GM19025 (cell line): ENCODE measurements around the gene FKBP14.

Experiments
- ATAC-seq: cut with Tn5 transposase; IDR thresholded peaks from one replicate; pipeline ENCODE4 v1.9.1; 2021; ENCODE audit warnings: mild to moderate bottlenecking, low read depth, moderate library complexity; ENCODE audit not compliant: unreplicated experiment

The FKBP14 gene

GRCh38 chr7:30036220-30036619, 9.7 kb upstream of the FKBP14 start:
- ATAC-seq = no peak

DNA sequence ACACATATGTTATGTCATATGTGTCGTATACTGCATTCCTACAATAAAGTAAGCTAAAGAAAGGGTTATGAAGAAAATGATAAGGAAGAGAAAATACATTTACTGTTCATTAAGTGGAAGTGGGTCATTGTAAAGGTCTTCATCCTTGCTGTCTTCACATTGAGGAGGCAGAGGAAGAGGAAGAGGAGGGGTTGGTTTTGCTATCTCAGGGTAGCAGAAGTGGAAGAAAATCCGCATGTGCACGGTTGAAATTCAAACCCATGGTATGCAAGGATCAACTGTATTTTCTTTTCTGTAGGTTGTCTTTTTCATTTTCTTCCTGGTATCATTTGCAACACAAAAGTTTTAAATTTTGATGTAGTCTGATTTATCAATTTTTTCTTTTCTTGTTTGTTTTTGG, 8.0 kb upstream of the FKBP14 start:
- no peak for ATAC-seq

DNA sequence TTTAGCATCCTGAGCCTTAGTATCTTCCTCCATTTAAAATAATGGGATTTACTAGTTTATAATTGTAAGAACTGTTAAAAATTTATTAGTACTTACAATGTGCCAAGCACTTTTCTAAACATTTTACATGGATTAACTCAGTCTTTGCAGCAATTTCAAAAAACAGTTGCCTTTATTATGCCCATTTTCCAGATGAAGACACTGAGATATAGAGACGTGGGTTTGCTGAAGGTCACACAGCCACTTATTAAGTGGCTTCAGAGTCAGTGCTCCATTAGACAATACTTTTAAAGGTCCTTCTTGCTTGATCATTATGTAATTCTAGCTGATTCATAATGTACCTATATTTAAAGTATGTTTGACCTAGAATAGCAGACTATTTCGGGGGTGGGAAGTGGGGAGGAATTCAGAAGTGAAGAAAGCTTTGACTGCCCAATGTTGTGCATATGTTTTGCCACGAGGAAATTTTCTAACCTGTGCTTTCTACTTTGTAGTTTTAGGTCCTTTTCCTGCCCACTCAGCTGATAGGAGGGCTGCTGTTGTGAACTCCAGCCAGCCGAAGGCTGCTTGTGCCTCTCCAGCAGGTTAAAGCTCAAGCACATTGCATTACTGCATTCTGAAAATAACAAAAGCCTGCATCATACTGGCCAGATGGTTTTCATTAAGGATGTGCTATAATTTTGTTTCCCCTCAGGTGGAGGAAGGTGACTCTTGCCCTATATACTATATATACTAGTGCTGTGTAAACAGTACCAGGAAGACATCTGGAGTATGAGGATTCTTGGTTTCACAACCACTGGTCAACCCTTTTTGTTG, 6.0 kb upstream of the FKBP14 start:
- no peak for ATAC-seq

DNA sequence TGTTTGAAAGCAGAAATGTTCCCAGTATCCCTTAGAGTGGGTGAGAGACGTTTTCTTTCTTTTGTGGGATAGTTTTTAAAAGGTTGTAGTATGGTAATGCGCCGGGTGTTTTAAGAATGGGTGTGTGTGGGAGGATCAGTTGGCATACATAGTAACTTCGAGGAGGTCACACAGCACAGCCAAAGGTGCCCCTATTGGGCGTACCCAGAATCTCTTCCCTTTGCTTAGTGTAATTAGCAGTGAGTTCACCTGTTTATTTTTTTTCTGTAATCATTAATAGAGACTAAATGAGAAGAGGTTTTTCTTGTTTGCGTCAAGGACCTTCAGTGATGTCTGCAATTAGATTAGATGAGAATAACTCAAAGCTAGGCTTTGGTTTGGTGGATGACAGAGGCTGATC, 3.2 kb upstream of the FKBP14 start:
- no peak for ATAC-seq

DNA sequence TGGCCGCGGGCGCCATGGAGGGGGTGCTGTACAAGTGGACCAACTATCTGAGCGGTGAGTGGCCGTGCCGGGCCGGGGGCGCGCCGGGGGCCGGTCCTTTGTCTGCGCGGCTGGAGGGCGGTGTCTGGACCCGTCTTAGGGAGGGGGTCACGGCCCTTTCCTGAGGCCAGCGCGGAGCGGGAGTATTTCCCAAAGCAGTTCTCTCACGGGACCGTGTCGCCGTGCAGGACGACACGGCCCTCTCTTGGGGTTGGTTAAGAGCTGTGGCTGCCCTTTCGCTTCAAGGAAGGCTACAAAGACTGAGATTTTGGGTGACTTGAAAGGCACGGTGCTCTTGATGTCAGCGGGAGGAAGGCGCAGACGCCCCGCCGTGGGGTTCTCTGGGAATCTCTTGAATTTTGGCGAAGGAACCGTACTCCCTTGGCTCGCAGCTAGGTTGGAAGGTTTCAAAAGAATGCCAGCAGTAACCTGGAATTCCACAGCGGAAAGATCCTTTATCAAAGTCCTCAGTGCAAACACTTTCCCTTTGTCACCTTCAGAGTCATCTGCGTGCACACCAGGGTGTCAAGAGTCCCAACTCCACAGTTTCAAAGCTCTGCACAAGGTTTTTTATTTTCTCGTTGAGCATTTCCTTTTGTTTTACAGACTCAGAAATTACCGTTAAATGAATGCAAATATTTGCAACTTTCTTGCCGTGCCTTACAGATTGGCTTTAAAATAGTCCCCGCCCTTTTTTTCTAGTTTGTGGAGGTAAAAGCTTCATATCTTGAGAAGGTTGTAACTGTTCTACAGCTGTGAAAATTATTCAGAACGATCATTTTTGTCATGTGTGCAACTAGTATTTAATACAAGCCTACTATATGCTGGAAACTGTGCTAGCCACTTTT, 2.5 kb upstream of the FKBP14 start:
- peak; percentile 4 for ATAC-seq

DNA sequence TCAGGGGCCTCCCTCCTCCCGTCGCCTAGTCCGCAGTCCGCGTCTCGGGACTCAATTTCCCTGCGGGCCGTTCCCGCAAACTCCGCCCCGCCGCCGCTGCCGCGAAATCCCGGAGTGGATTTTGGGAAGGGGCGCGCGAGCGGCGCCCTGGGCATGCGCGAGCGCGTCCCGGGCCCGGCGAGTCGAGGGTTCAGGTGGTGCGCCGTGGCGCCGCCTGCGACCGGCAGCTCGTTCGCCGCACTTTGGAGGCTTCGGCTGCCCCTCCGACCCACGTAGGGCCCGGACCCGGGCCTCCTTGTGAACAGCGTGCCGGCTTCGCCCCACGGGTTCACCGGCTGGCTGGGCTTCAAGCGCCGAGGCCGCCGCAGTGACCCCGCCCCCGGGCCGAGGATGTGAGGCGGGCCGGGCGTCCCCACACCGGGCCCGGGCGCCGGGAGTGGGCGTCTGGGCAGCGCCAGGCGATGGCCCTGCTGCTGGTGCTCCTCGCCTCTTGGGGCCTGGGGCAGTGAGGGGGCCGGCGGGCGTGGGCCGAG, 1.8 kb upstream of the FKBP14 start, which contains the start of gene PLEKHA8:
TSS of gene PLEKHA8 (plus strand) at position 197 of the 533 bp plus-strand sequence. CDS start 351 bp downstream, outside the sequence.
- peak; percentile 46 for ATAC-seq

- ATAC-seq = peak; percentile 1
These were observed 1.3 kb upstream of the FKBP14 start for GRCh38 chr7:30027740-30028215.

DNA sequence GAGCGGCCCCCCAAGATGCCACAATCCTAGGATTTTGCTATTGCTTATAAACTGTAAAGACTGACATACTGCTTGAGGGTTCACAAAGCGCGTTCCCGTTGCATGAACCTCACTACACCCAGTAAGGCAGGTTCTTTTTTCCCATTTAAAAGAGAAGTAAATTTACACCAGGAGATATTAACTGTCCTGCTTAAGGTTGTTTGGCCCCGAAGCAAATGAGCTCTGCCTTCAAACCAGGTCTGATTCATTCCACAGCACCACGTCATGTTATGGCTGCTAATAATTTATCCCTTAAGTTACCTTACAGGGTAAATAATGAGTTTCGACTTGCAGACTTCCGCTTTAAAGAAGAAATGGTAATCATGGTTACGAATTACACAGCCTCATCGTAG, 559 bp upstream of the FKBP14 start:
- ATAC-seq = no peak

DNA sequence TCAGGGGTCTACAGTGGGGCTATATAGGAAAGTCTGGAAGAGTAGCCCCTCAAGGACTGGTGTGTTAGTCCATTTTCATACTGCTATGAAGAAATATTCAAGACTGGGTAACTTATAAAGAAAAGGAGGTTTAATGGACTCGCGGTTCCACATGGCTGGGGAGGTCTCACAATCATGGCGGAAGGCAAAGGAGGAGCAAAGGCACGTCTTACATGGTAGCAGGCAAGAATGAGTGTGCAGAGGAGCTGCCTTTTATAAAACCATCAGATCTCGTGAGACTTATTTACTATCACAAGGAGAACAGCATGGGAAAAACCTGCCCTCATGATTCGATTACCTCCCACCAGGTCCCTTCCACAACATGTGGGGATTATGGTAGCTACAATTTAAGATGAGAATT, 3.0 kb downstream of the FKBP14 start:
- no peak for ATAC-seq

DNA sequence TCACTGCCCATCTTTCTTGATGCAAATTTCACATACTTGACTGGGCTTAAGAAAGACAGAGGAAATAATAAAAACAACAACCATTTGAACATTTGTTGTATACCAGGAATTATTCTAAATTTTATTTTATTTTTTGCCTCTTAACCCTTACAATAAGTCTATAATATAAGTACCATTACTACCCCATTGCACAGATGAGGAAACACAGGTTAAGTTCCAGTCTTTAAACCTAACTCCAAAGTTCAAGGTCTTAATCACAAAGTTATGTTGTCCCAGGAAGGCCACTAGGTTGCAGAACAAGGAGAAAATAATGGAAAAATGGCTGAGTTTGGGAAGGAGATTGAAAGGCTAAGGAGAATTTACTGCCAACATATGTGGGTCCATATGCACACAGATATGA, 3.5 kb downstream of the FKBP14 start:
- no peak for ATAC-seq

DNA sequence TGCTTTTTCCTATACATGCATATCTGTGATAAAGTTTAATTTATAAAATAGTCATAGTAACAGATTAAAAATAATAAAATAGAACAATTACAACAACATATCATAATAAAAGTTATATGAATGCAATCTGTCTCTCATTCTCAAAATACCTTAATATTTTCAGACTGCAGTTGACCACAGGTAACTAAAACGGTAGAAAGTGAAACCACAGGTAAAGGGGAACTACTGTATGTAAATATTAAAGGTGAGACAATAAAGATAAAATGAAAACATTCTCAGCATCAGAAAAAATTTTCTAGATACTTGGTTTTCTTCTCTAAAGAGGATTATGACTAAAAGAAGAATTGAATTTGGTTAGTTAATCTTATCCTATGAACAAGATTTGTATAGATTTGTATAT, 6.0 kb downstream of the FKBP14 start:
- no peak for ATAC-seq

- no peak for ATAC-seq
These were observed 6.5 kb downstream of the FKBP14 start for GRCh38 chr7:30019960-30020359.

- ATAC-seq = no peak
These were observed 7.1 kb downstream of the FKBP14 start for GRCh38 chr7:30019387-30019786.

DNA sequence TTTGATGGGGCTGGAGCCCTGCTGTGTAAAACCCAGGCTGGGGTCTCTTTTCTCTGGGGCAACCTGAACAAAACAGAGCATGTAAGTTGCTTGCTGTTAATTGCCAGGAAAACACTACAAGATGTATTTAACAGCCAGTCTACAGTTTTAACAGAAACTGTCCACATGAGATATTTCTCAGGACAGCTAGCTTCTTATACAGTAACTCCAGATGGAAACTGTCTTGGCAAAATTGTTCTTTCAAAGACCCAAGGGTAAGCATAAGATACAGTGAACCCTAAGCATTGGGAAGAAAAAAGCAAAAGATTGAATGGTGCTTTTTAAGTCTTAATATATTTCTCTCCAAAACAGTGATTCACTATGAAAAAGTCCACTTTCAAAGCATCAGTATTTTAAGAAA, 8.1 kb downstream of the FKBP14 start:
- no peak for ATAC-seq

GRCh38 chr7:30012757-30013156, 13.7 kb downstream of the FKBP14 start:
- ATAC-seq = no peak

DNA sequence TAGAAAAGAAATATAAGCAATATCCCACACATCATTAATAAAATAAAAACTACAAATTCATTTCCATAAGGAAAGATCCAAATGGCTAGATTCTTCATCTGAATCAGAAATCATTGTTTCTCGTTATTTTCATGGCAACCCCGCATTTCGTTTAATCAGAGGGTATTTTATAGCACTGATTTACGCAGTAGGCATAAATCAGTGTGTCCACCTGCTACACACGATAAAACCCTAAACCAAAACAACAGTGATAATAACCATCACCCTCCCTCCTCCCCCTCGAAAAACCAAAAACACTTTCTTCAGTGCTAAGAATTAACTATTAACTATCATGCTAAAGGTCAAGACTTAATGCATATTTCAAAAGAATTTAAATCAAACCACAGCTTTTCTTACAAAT, 16.5 kb downstream of the FKBP14 start:
- no peak for ATAC-seq

DNA sequence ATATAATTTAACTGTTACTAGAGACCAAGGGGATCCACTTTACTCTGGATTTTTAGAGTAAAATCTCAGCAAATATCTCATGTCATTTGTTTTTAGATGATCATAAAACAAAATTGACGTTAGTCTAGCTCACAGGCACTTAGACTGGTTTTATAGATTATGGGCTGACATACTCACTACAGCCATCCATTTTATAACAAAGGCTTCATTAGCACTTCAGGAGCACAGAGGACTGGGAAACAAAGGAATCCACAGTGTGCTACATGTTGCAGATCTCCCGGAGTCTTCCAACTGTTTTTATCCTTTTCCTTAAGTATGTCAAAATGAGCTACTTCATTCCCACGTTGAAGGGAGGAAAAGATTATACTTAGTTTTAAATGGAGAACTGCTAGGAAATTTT, 21.0 kb downstream of the FKBP14 start:
- no peak for ATAC-seq

- ATAC-seq = no peak
These were observed 23.4 kb downstream of the FKBP14 start for GRCh38 chr7:30003098-30003497.

GRCh38 chr7:30001998-30002397, 24.5 kb downstream of the FKBP14 start:
- ATAC-seq = no peak

GRCh38 chr7:29998489-29998888, 28.0 kb downstream of the FKBP14 start:
- no peak for ATAC-seq

DNA sequence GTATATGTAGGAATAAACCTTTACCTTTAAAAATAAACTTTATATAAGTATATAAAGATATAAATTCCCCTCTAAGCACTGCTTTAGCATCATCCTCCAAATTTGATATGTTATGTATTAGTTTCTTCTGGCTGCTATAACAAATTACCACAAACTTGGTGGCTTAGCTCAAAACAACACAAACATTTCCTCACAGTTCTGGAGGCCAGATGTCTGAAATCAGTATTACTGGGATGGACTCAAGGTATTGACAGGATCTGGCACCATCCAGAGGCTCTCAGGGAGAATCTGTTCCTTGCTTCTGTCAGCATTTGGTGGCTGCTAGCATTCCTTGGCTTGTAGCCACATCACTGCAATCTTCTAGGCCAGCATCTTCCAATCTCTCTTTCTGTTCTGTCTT, 30.2 kb downstream of the FKBP14 start:
- ATAC-seq = no peak
